Measurements from ENCODE around the gene CCDC85A.

The CCDC85A gene

DNA sequence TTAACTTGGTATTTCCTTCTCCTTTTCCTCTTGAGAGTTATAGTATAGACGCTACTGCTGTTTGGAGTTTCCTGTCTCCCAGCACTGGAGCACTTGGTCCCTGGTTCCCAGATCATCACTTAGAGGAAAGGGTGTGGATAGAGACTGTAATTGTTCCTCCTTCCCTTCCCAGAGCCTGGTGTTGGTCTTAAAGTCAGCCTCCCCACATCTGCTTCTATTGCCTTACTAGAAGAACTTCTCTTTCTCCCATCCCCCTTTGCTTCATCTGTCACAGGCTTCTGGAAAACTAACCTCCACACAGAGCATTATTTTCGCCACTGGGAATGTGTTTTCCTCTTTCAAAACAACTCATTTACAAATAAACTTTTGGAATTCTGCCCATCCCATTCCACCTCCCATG is 131.0 kb downstream of the CCDC85A start:
- H4K20me1 ChIP-seq (ENCODE audit: insufficient read depth, low read length): no peaks in the 10 kb centered on the region
- no peaks in the 10 kb centered on the region for H3K9me3 ChIP-seq (replicated peaks; ENCODE audit: insufficient read depth, low read length)
- no peak overlapping the region for H3K4me3 ChIP-seq (ENCODE audit: low read length)
- H3K9ac ChIP-seq (ENCODE audit: low read length): no peak overlapping the region
- H3F3A ChIP-seq (ENCODE audit: insufficient read depth, low read length): no peaks in the 10 kb centered on the region
- no peaks in the 10 kb centered on the region for H3K36me3 ChIP-seq (replicated peaks; ENCODE audit: insufficient read depth, low read length)
- no peaks in the 10 kb centered on the region; the same call in 1 of the 2 replicates for H3K9me2 ChIP-seq (replicated peaks; ENCODE audit: insufficient read depth, low read length)
- H2AFZ ChIP-seq (ENCODE audit: low read length): no peak overlapping the region
- no peak overlapping the region for H3K4me2 ChIP-seq (ENCODE audit: low read depth, low read length)
- H3K4me1 ChIP-seq (ENCODE audit: low read length): no peaks in the 10 kb centered on the region
- no peak overlapping the region for H3K27ac ChIP-seq (ENCODE audit: low read length)
- TF ChIP-seq, protein P1, sequence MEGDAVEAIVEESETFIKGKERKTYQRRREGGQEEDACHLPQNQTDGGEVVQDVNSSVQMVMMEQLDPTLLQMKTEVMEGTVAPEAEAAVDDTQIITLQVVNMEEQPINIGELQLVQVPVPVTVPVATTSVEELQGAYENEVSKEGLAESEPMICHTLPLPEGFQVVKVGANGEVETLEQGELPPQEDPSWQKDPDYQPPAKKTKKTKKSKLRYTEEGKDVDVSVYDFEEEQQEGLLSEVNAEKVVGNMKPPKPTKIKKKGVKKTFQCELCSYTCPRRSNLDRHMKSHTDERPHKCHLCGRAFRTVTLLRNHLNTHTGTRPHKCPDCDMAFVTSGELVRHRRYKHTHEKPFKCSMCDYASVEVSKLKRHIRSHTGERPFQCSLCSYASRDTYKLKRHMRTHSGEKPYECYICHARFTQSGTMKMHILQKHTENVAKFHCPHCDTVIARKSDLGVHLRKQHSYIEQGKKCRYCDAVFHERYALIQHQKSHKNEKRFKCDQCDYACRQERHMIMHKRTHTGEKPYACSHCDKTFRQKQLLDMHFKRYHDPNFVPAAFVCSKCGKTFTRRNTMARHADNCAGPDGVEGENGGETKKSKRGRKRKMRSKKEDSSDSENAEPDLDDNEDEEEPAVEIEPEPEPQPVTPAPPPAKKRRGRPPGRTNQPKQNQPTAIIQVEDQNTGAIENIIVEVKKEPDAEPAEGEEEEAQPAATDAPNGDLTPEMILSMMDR (IDR thresholded peaks at IDR 0.05; ENCODE audit: low read length): no peak
- TF ChIP-seq EZH2 (optimal IDR thresholded peaks at IDR 0.05; ENCODE audit: low read depth, low read length) (no peak), EZH2phosphoT487 (IDR thresholded peaks at IDR 0.05; ENCODE audit: low read length) (no peak)
- H3K27me3 ChIP-seq (replicated peaks; ENCODE audit: insufficient read depth, low read length): no peaks in the 10 kb centered on the region
- no peaks in the 10 kb centered on the region for H3K79me2 ChIP-seq (ENCODE audit: low read length)
- no peak for DNase-seq

DNA sequence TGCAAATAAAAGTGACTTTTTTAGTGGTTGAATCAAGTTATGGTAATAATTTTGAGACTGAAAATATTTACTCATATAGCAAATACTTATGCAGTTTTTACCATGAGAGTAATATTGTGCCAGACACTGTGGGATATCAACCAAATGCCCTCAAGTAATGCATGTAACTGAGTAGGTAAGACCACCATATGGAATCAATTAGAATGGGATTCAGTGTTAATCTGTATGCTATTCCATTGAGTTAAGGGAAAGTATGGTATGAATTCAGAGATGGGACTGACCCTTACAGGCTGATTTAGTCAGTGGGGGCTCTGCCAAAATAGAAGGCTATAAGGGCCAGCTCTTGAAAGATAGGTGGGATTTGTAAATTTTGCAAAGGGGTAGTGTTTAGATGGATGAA is 131.6 kb downstream of the CCDC85A start:
- Histone ChIP-seq H4K20me1 (ENCODE audit: insufficient read depth, low read length) (no peaks in the 10 kb centered on the region), H3K9ac (ENCODE audit: low read length) (no peak overlapping the region), H3K27me3 (replicated peaks; ENCODE audit: insufficient read depth, low read length) (no peaks in the 10 kb centered on the region), H3K36me3 (replicated peaks; ENCODE audit: insufficient read depth, low read length) (no peaks in the 10 kb centered on the region), H3F3A (ENCODE audit: insufficient read depth, low read length) (no peaks in the 10 kb centered on the region), H3K4me2 (ENCODE audit: low read depth, low read length) (no peak overlapping the region), H3K79me2 (ENCODE audit: low read length) (no peaks in the 10 kb centered on the region), H3K9me2 (replicated peaks; ENCODE audit: insufficient read depth, low read length) (no peaks in the 10 kb centered on the region; the same call in 1 of the 2 replicates), H2AFZ (ENCODE audit: low read length) (no peak overlapping the region), H3K4me3 (ENCODE audit: low read length) (no peak overlapping the region), H3K9me3 (replicated peaks; ENCODE audit: insufficient read depth, low read length) (no peaks in the 10 kb centered on the region), H3K4me1 (ENCODE audit: low read length) (no peaks in the 10 kb centered on the region), H3K27ac (ENCODE audit: low read length) (no peak overlapping the region)
- no peak for DNase-seq
- TF ChIP-seq EZH2phosphoT487 (IDR thresholded peaks at IDR 0.05; ENCODE audit: low read length) (no peak), EZH2 (optimal IDR thresholded peaks at IDR 0.05; ENCODE audit: low read depth, low read length) (no peak)
- TF ChIP-seq, protein P1 (IDR thresholded peaks at IDR 0.05; ENCODE audit: low read length): no peak

DNA sequence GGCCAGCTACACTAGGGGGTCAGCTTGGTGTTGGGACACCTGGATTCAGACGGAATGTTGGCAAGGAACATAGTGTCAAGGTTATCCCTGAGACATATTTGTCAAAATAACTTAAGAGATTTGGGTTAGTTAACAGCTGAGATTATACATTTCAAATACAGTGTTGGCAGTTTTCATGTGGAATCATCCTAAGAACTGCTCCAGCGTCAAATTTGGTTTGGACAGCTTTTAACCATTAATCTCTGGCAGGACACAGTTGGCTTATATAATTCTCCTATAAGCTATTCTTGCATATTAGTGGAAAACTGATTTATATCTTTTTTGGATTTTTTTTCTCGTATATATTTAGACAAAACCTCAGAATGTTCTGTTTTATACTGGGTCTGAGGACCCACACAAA is 132.2 kb downstream of the CCDC85A start:
- Histone ChIP-seq H3K4me3 (ENCODE audit: low read length) (no peak overlapping the region), H3K9me2 (replicated peaks; ENCODE audit: insufficient read depth, low read length) (no peaks in the 10 kb centered on the region; the same call in 1 of the 2 replicates), H3K27me3 (replicated peaks; ENCODE audit: insufficient read depth, low read length) (no peaks in the 10 kb centered on the region), H3K4me2 (ENCODE audit: low read depth, low read length) (no peak overlapping the region), H3K9me3 (replicated peaks; ENCODE audit: insufficient read depth, low read length) (no peaks in the 10 kb centered on the region), H2AFZ (ENCODE audit: low read length) (no peak overlapping the region), H3K36me3 (replicated peaks; ENCODE audit: insufficient read depth, low read length) (no peaks in the 10 kb centered on the region), H3F3A (ENCODE audit: insufficient read depth, low read length) (no peaks in the 10 kb centered on the region), H3K27ac (ENCODE audit: low read length) (no peak overlapping the region), H3K4me1 (ENCODE audit: low read length) (no peaks in the 10 kb centered on the region), H3K79me2 (ENCODE audit: low read length) (no peaks in the 10 kb centered on the region), H4K20me1 (ENCODE audit: insufficient read depth, low read length) (no peaks in the 10 kb centered on the region), H3K9ac (ENCODE audit: low read length) (no peak overlapping the region)
- TF ChIP-seq EZH2phosphoT487 (IDR thresholded peaks at IDR 0.05; ENCODE audit: low read length) (no peak), EZH2 (optimal IDR thresholded peaks at IDR 0.05; ENCODE audit: low read depth, low read length) (no peak)
- TF ChIP-seq, protein P1 (IDR thresholded peaks at IDR 0.05; ENCODE audit: low read length): no peak
- no peak for DNase-seq

Data from MM.1S (cell line).